HUES64 (cell line): ENCODE measurements around the gene NPFF.

ENCODE experiments used
- H3K27ac ChIP-seq: 2 replicates; pipeline ENCODE4 v1.7.0; 2013; ENCODE audit warnings: low read depth, low read length, inconsistent platforms
- H3K27me3 ChIP-seq: 2 replicates; pipeline ENCODE4 v1.6.1; 2013; ENCODE audit warnings: mild to moderate bottlenecking, low read length; ENCODE audit not compliant: insufficient read depth
- H3K36me3 ChIP-seq: 2 replicates; pipeline ENCODE4 v1.6.1; 2013; ENCODE audit warnings: mild to moderate bottlenecking, low read length; ENCODE audit not compliant: insufficient read depth
- H3K4me1 ChIP-seq: 2 replicates; pipeline ENCODE4 v1.6.1; 2013; ENCODE audit warnings: mild to moderate bottlenecking, low read length, moderate library complexity; ENCODE audit not compliant: insufficient read depth
- H3K4me3 ChIP-seq: 2 replicates; pipeline ENCODE4 v1.5.1; 2013; ENCODE audit warnings: mild to moderate bottlenecking, low read length, moderate library complexity
- H3K9ac ChIP-seq: 2 replicates; pipeline ENCODE4 v1.6.1; 2013; ENCODE audit warnings: mild to moderate bottlenecking, low read depth, low read length
- H3K9me3 ChIP-seq: 2 replicates; pipeline ENCODE4 v1.6.1; 2013; ENCODE audit warnings: low read depth, low read length; ENCODE audit not compliant: insufficient read depth
- WGBS: fragments of 150-250, 120-280 bp; methylation state at CpG from one replicate; pipeline ENCODE4 v1.1.7; 2013; ENCODE audit warnings: missing lambda C conversion rate; 5-methylcytosine and 5-hydroxymethylcytosine counted together

The NPFF gene

GRCh38 chr12:53501615-53502181 lies 5.6 kb downstream of the NPFF start:
- peak overlapping the region; percentile 70 for H3K4me3 ChIP-seq
- H3K27ac ChIP-seq: peak overlapping the region; percentile 92
- peaks cover 24% of the 10 kb centered on the region for H3K4me1 ChIP-seq
- H3K9ac ChIP-seq: peak overlapping the region; percentile 92
- no peaks in the 10 kb centered on the region for H3K9me3 ChIP-seq
- peaks cover 34% of the 10 kb centered on the region for H3K36me3 ChIP-seq
- 79% methylated on average over 10 of the region's 10 CpGs for WGBS
- H3K27me3 ChIP-seq: no peaks in the 10 kb centered on the region

DNA sequence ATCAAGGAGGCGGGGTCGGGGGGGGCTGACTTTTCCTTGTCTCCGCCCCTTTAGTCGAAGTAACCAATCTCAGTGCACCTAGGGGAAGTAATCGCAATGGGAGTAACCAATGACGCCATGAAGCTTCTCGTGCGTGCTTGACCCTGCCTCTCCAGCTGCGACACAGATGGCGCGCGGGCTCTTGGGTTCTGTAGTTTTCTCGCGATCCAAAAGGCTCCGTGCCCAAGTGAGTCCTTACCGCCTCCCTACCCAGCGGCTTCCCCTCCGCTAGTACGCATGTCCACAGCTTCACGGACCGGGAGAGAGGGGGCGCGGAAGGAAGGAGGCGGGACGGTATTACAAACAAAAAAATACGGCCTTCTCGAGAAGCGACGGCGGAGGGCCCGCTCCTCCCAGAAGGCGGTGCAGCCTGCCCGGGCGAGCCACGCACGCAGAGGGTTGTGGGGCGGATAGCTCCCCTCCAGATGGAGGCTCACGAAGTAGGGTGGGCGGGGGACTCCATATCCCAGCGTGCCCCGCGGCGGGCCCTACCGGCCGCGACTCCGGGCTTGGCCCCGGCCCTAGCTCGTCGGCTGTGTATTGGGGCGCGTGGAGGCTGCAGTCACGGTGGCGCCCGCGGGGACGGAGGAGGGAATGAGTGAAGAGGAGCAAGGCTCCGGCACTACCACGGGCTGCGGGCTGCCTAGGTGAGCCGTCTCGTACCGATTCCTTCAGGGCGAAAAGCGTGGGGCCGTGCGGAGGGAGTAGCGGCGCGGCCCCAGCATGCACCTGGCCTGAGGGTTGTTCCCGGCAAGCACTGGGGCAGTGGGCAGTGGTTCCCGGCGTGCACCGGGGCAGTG lies 6.3 kb downstream of the NPFF start, which contains the start of gene TARBP2:
TSS of gene TARBP2 (plus strand) at position 508 of the 839 bp plus-strand sequence. CDS start at position 634, 126 bp downstream.
- H3K4me1 ChIP-seq: peaks cover 30% of the 10 kb centered on the region
- H3K9ac ChIP-seq: peak within 1 kb of the TSS; percentile 92
- no peaks in the 10 kb centered on the region for H3K9me3 ChIP-seq
- peaks cover 28% of the 10 kb centered on the region for H3K36me3 ChIP-seq
- peak within 1 kb of the TSS; percentile 92 for H3K27ac ChIP-seq
- peak within 1 kb of the TSS; percentile 70 for H3K4me3 ChIP-seq
- no peaks in the 10 kb centered on the region for H3K27me3 ChIP-seq
- WGBS: under 1% methylated on average over 74 of the region's 74 CpGs

GRCh38 chr12:53500142-53500775 lies 7.0 kb downstream of the NPFF start:
- Histone ChIP-seq H3K36me3 (peaks cover 20% of the 10 kb centered on the region), H3K27me3 (no peaks in the 10 kb centered on the region), H3K9ac (peak overlapping the region; percentile 59), H3K4me1 (peaks cover 33% of the 10 kb centered on the region), H3K4me3 (peak overlapping the region; percentile 70), H3K27ac (peak overlapping the region; percentile 79; the same call in 1 of the 2 replicates), H3K9me3 (no peaks in the 10 kb centered on the region)
- 10% methylated on average over 17 of the region's 17 CpGs for WGBS

GRCh38 chr12:53499266-53500141 lies 7.8 kb downstream of the NPFF start, which contains the start of gene MAP3K12:
TSS of gene MAP3K12 (minus strand) at chr12:53499458. CDS start at chr12:53487391, 12,067 bp downstream.
- Histone ChIP-seq H3K36me3 (peaks cover 13% of the 10 kb centered on the region), H3K4me3 (peak within 1 kb of the TSS; percentile 70), H3K27ac (peak within 1 kb of the TSS; percentile 79; the same call in 1 of the 2 replicates), H3K27me3 (no peaks in the 10 kb centered on the region), H3K9me3 (no peaks in the 10 kb centered on the region), H3K9ac (peak within 1 kb of the TSS; percentile 72), H3K4me1 (peaks cover 34% of the 10 kb centered on the region)
- under 1% methylated on average over 51 of the region's 51 CpGs for WGBS

DNA sequence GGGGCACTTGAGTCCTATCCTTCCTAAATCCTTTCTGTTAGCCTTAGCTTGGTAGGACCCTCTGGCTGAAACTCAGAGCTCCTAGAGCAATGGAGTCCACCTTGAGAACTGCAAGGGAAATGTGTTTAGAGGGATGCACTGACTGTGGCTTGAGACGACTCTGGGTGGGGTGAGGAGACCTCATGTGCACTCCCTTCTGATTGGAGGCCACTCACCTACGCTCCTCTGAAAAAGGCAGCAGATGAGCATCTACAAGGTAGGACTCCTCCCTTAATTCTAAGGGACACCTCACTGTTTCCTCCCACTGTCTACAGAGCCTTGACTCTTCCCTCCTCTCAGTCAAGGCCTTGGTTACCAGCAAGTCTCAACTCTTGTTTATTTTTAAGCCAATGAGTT lies 9.1 kb downstream of the NPFF start:
- H3K4me1 ChIP-seq: peaks cover 46% of the 10 kb centered on the region
- peak overlapping the region; percentile 53; the same call in 1 of the 2 replicates for H3K27ac ChIP-seq
- H3K27me3 ChIP-seq: no peaks in the 10 kb centered on the region
- H3K9me3 ChIP-seq: no peaks in the 10 kb centered on the region
- H3K36me3 ChIP-seq: 0 out of 2 replicates have a peak, but pooled peaks cover under 1% of the 10 kb centered on the region
- peak overlapping the region; percentile 70 for H3K4me3 ChIP-seq
- WGBS: 64% methylated on average over 2 of the region's 2 CpGs
- no peak overlapping the region for H3K9ac ChIP-seq

GRCh38 chr12:53497461-53497860 lies 9.8 kb downstream of the NPFF start:
- H3K4me1 ChIP-seq: peaks cover 46% of the 10 kb centered on the region
- no peaks in the 10 kb centered on the region for H3K9me3 ChIP-seq
- 96% methylated on average over 3 of the region's 3 CpGs for WGBS
- no peaks in the 10 kb centered on the region for H3K27me3 ChIP-seq
- no peaks in the 10 kb centered on the region for H3K36me3 ChIP-seq
- H3K27ac ChIP-seq: no peak overlapping the region
- no peak overlapping the region for H3K9ac ChIP-seq
- no peak overlapping the region for H3K4me3 ChIP-seq

DNA sequence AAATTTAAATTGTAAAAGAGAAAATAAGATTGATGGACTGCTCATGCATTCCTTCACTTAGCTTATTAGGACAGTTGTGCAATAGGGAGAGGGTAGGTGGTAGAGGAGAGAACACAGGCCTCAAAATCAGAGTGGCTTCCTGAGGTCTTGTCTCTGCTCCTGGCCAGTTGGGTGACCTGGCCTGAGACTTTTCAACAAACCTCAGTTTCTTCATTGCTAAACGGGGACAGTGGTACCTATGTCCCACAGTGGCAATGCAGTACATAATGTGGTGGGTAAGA lies 10.6 kb downstream of the NPFF start:
- H3K9me3 ChIP-seq: no peaks in the 10 kb centered on the region
- H3K4me3 ChIP-seq: no peak overlapping the region
- H3K9ac ChIP-seq: no peak overlapping the region
- no peaks in the 10 kb centered on the region for H3K36me3 ChIP-seq
- H3K27ac ChIP-seq: no peak overlapping the region
- H3K4me1 ChIP-seq: peaks cover 43% of the 10 kb centered on the region
- H3K27me3 ChIP-seq: no peaks in the 10 kb centered on the region
- 100% methylated on average over 1 of the region's 1 CpG for WGBS

GRCh38 chr12:53495903-53496751 lies 11.2 kb downstream of the NPFF start:
- peak overlapping the region; percentile 30; the same call in 1 of the 2 replicates for H3K27ac ChIP-seq
- peaks cover 40% of the 10 kb centered on the region for H3K4me1 ChIP-seq
- WGBS: 51% methylated on average over 3 of the region's 5 CpGs

GRCh38 chr12:53493610-53494391 lies 13.5 kb downstream of the NPFF start:
- Histone ChIP-seq H3K4me1 (peaks cover 33% of the 10 kb centered on the region), H3K9me3 (no peaks in the 10 kb centered on the region), H3K27ac (peak overlapping the region; percentile 68; the same call in 1 of the 2 replicates), H3K9ac (peak overlapping the region; percentile 48), H3K27me3 (no peaks in the 10 kb centered on the region), H3K36me3 (no peaks in the 10 kb centered on the region), H3K4me3 (peak overlapping the region; percentile 63)
- WGBS: 28% methylated on average over 11 of the region's 11 CpGs

More at GRCh38 chr12:53495903-53496751, 11.2 kb downstream of the NPFF start:
- H3K27me3 ChIP-seq: no peaks in the 10 kb centered on the region
- H3K9ac ChIP-seq: peak overlapping the region; percentile 8; the same call in 1 of the 2 replicates
- H3K4me3 ChIP-seq: peak overlapping the region; percentile 22; the same call in 1 of the 2 replicates
- H3K9me3 ChIP-seq: no peaks in the 10 kb centered on the region
- H3K36me3 ChIP-seq: no peaks in the 10 kb centered on the region
